ENCODE data around the gene RTEL1. TPM values are rescaled to one million over a fixed set of nuclear protein-coding genes. Genes with fewer than 3 reads are reported as not detected.
"Not testable (repeated sequence)": the region's sequence is repeated elsewhere in the genome, so short reads cannot be mapped to it uniquely, and the experiment has no call there.

RTEL1 gene
- total RNA-seq, 4 donors from 2014 or later = 7.1 to 43.7 (median 18.7) TPM

DNA sequence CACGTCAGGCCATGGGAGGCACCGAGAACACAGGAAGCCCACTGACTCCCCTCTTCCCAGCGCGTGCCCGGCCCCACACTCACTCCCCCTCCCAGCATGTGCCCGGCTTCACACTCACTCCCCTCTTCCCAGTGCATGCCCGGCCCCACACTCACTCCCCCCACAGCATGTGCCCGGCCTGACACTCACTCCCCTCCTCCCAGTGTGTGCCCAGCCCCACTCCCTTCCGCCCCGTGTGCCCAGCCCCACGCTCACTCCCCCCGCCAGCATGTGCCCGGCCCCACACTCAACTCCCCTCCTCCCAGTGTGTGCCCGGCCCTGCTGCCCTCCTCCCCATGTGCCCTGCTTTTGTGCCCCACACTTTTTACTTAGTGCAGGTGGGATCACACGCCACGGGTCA lies 9.7 kb downstream of the RTEL1 start:
- peaks cover 0 to 12% (median 0%) of the 10 kb centered on the region in 3 donors for H3K4me1 ChIP-seq
- peaks cover 0 to 90% of the 10 kb centered on the region in 2 donors for H3K36me3 ChIP-seq
- no peak for TF ChIP-seq EP300 (IDR thresholded peaks at IDR 0.05)
- TF ChIP-seq, protein P1, sequence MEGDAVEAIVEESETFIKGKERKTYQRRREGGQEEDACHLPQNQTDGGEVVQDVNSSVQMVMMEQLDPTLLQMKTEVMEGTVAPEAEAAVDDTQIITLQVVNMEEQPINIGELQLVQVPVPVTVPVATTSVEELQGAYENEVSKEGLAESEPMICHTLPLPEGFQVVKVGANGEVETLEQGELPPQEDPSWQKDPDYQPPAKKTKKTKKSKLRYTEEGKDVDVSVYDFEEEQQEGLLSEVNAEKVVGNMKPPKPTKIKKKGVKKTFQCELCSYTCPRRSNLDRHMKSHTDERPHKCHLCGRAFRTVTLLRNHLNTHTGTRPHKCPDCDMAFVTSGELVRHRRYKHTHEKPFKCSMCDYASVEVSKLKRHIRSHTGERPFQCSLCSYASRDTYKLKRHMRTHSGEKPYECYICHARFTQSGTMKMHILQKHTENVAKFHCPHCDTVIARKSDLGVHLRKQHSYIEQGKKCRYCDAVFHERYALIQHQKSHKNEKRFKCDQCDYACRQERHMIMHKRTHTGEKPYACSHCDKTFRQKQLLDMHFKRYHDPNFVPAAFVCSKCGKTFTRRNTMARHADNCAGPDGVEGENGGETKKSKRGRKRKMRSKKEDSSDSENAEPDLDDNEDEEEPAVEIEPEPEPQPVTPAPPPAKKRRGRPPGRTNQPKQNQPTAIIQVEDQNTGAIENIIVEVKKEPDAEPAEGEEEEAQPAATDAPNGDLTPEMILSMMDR (IDR thresholded peaks at IDR 0.05) = no peak
- TF ChIP-seq POLR2AphosphoS5 (IDR thresholded peaks at IDR 0.05) = no peak
- no peak for TF ChIP-seq POLR2A (IDR thresholded peaks at IDR 0.05)
- H3K9me3 ChIP-seq = no peaks in the 10 kb centered on the region
- ATAC-seq = no peak
- 72% methylated on average over 4 of the region's 16 CpGs; no CpG with 5 or more reads in 1 of the 2 donors for WGBS, 2 donors (ENCODE audit: low coverage in 1 of 2)
- H3K27ac ChIP-seq = no peak overlapping the region
- no peaks in the 10 kb centered on the region for H3K27me3 ChIP-seq
- H3K4me3 ChIP-seq = no peak overlapping the region

DNA sequence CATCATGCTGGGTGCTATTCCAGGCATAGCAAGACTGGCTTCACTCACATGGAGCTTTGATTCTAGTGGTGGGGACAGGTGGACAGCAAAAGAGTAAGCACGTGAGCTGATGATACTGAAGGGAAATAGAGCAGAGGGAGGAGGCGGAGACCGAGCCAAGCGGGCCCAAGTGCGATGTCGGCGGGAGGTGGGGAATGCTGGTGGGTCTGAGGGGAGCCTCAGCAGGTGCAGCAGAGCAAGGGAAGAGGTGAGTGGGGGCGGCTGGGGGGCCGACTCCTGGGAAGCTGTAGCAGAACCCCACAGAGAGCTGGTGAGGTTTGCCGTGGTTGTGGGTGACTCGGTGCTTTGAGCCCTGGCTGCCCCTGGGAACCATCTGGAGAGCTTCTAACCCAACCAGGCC lies 10.2 kb downstream of the RTEL1 start:
- Histone ChIP-seq H3K27me3 (no peaks in the 10 kb centered on the region), H3K9me3 (no peaks in the 10 kb centered on the region), H3K27ac (no peak overlapping the region), H3K4me3 (no peak overlapping the region), H3K4me1 (peaks cover 0 to 12% (median 0%) of the 10 kb centered on the region in 3 donors), H3K36me3 (peaks cover 0 to 90% of the 10 kb centered on the region in 2 donors)
- ATAC-seq = no peak
- TF ChIP-seq EP300 (IDR thresholded peaks at IDR 0.05) (no peak), POLR2AphosphoS5 (IDR thresholded peaks at IDR 0.05) (no peak)
- TF ChIP-seq, protein P1 (IDR thresholded peaks at IDR 0.05) = no peak
- 97% methylated on average over 10 of the region's 11 CpGs; no CpG with 5 or more reads in 1 of the 2 donors for WGBS, 2 donors (ENCODE audit: low coverage in 1 of 2)

DNA sequence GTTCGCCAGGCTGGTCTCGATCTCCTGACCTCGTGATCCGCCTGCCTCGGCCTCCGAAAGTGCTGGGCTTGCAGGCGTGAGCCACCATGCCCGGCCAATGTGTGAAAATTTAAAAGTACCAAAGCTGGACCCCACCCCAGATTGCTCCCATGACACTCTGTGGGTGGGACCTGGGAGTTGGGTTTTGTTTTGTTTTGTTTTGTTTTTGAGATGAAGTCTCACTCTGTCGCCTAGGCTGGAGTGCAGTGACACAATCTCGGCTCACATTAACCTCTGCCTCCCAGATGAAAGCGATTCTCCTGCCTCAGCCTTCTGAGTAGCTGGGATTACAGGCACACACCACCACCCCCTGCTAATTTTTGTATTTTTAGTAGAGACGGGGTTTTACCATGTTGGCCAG lies 13.6 kb downstream of the RTEL1 start:
- not testable (repeated sequence) for ATAC-seq, H3K9me3 ChIP-seq, H3K4me1 ChIP-seq, H3K27me3 ChIP-seq, H3K4me3 ChIP-seq, H3K27ac ChIP-seq
- peaks cover 0 to 90% of the 10 kb centered on the region in 2 donors for H3K36me3 ChIP-seq
- 100% methylated on average over 6 of the region's 12 CpGs; no CpG with 5 or more reads in 1 of the 2 donors for WGBS, 2 donors (ENCODE audit: low coverage in 1 of 2)

DNA sequence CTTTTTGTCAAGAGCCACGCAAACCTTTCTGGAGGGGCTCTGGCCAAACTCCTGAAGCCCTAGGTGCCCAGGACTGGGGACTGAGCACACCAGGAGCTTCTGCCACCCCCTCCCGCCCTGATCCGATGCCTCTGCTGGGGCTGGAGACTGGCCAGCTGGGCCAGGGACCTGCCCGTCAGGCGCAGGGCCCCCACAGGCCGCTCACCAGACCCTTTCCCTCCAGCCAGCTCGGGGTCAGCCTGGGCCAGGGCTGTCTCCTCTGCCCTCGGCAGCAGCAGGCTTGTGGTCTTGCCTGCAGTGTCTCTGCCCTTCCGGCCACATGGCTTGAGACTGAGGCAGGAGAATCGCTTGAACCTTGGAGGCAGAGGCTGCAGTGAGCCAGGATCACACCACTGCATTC lies 14.6 kb downstream of the RTEL1 start:
- H3K9me3 ChIP-seq = no peaks in the 10 kb centered on the region
- no peaks in the 10 kb centered on the region for H3K27me3 ChIP-seq
- peaks cover 0 to 89% of the 10 kb centered on the region in 2 donors for H3K36me3 ChIP-seq
- no peaks in the 10 kb centered on the region for H3K4me1 ChIP-seq
- 87% methylated on average over 7 of the region's 10 CpGs; no CpG with 5 or more reads in 1 of the 2 donors for WGBS, 2 donors (ENCODE audit: low coverage in 1 of 2)
- H3K4me3 ChIP-seq = no peak overlapping the region
- no peak for ATAC-seq
- H3K27ac ChIP-seq = no peak overlapping the region
- no peak for TF ChIP-seq EP300 (IDR thresholded peaks at IDR 0.05)
- TF ChIP-seq, protein P1 (IDR thresholded peaks at IDR 0.05) = no peak
- no peak for TF ChIP-seq POLR2A (IDR thresholded peaks at IDR 0.05)
- no peak for TF ChIP-seq POLR2AphosphoS5 (IDR thresholded peaks at IDR 0.05)

DNA sequence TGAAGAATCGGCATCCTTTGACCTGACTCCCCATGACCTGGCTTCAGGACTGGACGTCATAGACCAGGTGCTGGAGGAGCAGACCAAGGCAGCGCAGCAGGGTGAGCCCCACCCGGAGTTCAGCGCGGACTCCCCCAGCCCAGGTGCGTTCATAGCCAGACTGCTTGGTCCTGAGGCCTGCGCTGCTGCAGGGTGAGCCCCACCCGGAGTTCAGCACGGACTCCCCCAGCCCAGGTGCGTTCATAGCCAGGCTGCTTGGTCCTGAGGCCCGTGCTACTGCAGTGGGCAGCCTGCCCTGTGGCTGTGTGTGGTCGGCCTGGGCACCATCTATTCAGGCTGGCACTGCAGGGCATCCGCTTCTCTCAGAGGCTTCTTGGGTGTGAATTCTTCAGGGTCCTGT lies 15.8 kb downstream of the RTEL1 start:
- no peak overlapping the region for H3K4me3 ChIP-seq
- WGBS, 2 donors (ENCODE audit: low coverage in 1 of 2) = 97% methylated on average over 6 of the region's 14 CpGs; no CpG with 5 or more reads in 1 of the 2 donors
- no peak for TF ChIP-seq POLR2A (IDR thresholded peaks at IDR 0.05)
- TF ChIP-seq EP300 (IDR thresholded peaks at IDR 0.05) = no peak
- no peak for TF ChIP-seq POLR2AphosphoS5 (IDR thresholded peaks at IDR 0.05)
- TF ChIP-seq, protein P1 (IDR thresholded peaks at IDR 0.05) = no peak
- peaks cover 0 to 89% of the 10 kb centered on the region in 2 donors for H3K36me3 ChIP-seq
- ATAC-seq = no peak
- no peaks in the 10 kb centered on the region for H3K4me1 ChIP-seq
- no peak overlapping the region for H3K27ac ChIP-seq
- H3K27me3 ChIP-seq = no peaks in the 10 kb centered on the region
- no peaks in the 10 kb centered on the region for H3K9me3 ChIP-seq

Data from gastroesophageal sphincter (tissue), 4 donors.